K562 (cell line): ENCODE measurements around the gene HLA-DOA. TPM values are rescaled to one million over a fixed set of nuclear protein-coding genes. Genes with fewer than 3 reads are reported as not detected.

Experiments
- GTF2F1 ChIP-seq: IDR thresholded peaks from 2 replicates; pipeline ENCODE4 v1.6.1; 2011; ENCODE audit warnings: low read depth, low read length, improper control_type of control experiment
- GTF3C2 ChIP-seq: IDR thresholded peaks from 3 replicates; pipeline ENCODE4 v1.6.1; 2011; ENCODE audit warnings: borderline replicate concordance, mild to moderate bottlenecking, moderate library complexity; ENCODE audit not compliant: insufficient read length; ENCODE audit errors: extremely low read depth
- NR4A1 ChIP-seq, 2 experiments: fragments of 250-450 bp in 1 of 2; fragments of 450-650 bp in 1 of 2; sonication (Bioruptor Pico) in 1 of 2; IDR thresholded peaks; 2 replicates each; pipeline versions ENCODE4 v1.4.0 to v1.6.1; 2016 to 2020; ENCODE audit warnings: mild to moderate bottlenecking in 2 of 2, missing compliant biosample characterization in 1 of 2, missing genetic modification characterization in 1 of 2, moderate library complexity in 1 of 2
- RERE ChIP-seq: sonication (generic); formaldehyde crosslinking; IDR thresholded peaks from 2 replicates; pipeline ENCODE4 v1.8.0; 2023; ENCODE audit warnings: missing genetic modification reagents, mild to moderate bottlenecking, borderline replicate concordance
- ZNF324 ChIP-seq: fragments of 250-450 bp; sonication (Bioruptor Pico); IDR thresholded peaks from 2 replicates; pipeline ENCODE4 v1.4.0; 2020; ENCODE audit warnings: mild to moderate bottlenecking
- ZNF347 ChIP-seq: fragments of 450-650 bp; formaldehyde crosslinking; IDR thresholded peaks from 2 replicates; pipeline ENCODE4 v1.4.0; 2020; ENCODE audit warnings: low read depth, mild to moderate bottlenecking, moderate library complexity
- polyA plus RNA-seq, 8 experiments: library from polyadenylated mRNA; depleted of rRNA in 4 of 8; stranded (reverse) in 5 of 8; unstranded in 3 of 8; fragments of >200 nt; fragmentation: Nextera tagmentation in 2 of 8; fragmentation: Illumina TruSeq in 1 of 8; extraction: Ambion mirVana in 2 of 8; extraction: Trizol in 1 of 8; gene quantifications; 2 replicates each; pipeline versions ENCODE4 v1.2.1 to v1.2.3, GENCODE V29; 2011 to 2014; ENCODE audit warnings: inconsistent platforms in 1 of 8, missing spikeins in 1 of 8
- total RNA-seq, 7 experiments: library from RNA; depleted of rRNA in 6 of 7; stranded (reverse); fragments of >200 nt in 6 of 7; fragmentation: Illumina TruSeq in 2 of 7; extraction: Trizol in 2 of 7; gene quantifications; 2 replicates each; pipeline versions ENCODE4 v1.2.1 to v1.2.3, GENCODE V29; 2011 to 2021; ENCODE audit warnings: low replicate concordance in 1 of 7

HLA-DOA gene
- total and polyA plus RNA-seq, 9 of the 15 experiments (the other 6 are each of a cell fraction or from before 2014, with no cell fraction given): 0.07 TPM; not detected in 8

- no peak for TF ChIP-seq ZNF347 (CRISPR knock-in tag)
- no peak for TF ChIP-seq GTF2F1
- TF ChIP-seq NR4A1 (CRISPR knock-in tag; IDR thresholded peaks at IDR 0.05): no peak
- TF ChIP-seq NR4A1 (tag; IDR thresholded peaks at IDR 0.05): no peak
- TF ChIP-seq RERE: no peak
- TF ChIP-seq GTF3C2: no peak
- TF ChIP-seq ZNF324 (CRISPR knock-in tag): no peak
Observed at GRCh38 chr6:32963866-32964265, 45.5 kb downstream of the HLA-DOA start (continued).
